ENCODE results near the gene SKA2. TPM values are rescaled to one million over a fixed set of nuclear protein-coding genes. Genes with fewer than 3 reads are reported as not detected.

Gene SKA2
- total and polyA plus RNA-seq, 9 of the 15 experiments (the other 6 are each of a cell fraction or from before 2014, with no cell fraction given): 58.1 to 183 (median 133) TPM

- TF ChIP-seq, protein P1, sequence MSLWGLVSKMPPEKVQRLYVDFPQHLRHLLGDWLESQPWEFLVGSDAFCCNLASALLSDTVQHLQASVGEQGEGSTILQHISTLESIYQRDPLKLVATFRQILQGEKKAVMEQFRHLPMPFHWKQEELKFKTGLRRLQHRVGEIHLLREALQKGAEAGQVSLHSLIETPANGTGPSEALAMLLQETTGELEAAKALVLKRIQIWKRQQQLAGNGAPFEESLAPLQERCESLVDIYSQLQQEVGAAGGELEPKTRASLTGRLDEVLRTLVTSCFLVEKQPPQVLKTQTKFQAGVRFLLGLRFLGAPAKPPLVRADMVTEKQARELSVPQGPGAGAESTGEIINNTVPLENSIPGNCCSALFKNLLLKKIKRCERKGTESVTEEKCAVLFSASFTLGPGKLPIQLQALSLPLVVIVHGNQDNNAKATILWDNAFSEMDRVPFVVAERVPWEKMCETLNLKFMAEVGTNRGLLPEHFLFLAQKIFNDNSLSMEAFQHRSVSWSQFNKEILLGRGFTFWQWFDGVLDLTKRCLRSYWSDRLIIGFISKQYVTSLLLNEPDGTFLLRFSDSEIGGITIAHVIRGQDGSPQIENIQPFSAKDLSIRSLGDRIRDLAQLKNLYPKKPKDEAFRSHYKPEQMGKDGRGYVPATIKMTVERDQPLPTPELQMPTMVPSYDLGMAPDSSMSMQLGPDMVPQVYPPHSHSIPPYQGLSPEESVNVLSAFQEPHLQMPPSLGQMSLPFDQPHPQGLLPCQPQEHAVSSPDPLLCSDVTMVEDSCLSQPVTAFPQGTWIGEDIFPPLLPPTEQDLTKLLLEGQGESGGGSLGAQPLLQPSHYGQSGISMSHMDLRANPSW (CRISPR knock-in tag; IDR thresholded peaks at IDR 0.05): no peak
- TF ChIP-seq ESRRB (CRISPR knock-in tag; IDR thresholded peaks at IDR 0.05; ENCODE audit: borderline replicate concordance) (no peak), KAT2B (IDR thresholded peaks at IDR 0.05; ENCODE audit: low read depth, low read length) (no peak), TAL1 (IDR thresholded peaks at IDR 0.05) (peak; percentile 30; the same call in 1 of the 2 replicates), ZKSCAN3 (CRISPR knock-in tag; IDR thresholded peaks at IDR 0.05) (no peak), HMG20B (CRISPR knock-in tag; IDR thresholded peaks at IDR 0.05) (no peak), TSC22D4 (tag; IDR thresholded peaks at IDR 0.05) (no peak), ZBTB49 (CRISPR knock-in tag; IDR thresholded peaks at IDR 0.05; ENCODE audit: borderline replicate concordance) (no peak), ZC3H4 (CRISPR knock-in tag; IDR thresholded peaks at IDR 0.05; ENCODE audit: borderline replicate concordance) (no peak), ZNF444 (CRISPR knock-in tag; IDR thresholded peaks at IDR 0.05) (no peak), MCM3 (IDR thresholded peaks at IDR 0.05) (no peak), HCFC1 (IDR thresholded peaks at IDR 0.05; ENCODE audit: low read depth, low read length) (no peak), TOE1 (IDR thresholded peaks at IDR 0.05; ENCODE audit: borderline replicate concordance) (peak; percentile 59; the same call in 1 of the 2 replicates), TOE1 (CRISPR knock-in tag; IDR thresholded peaks at IDR 0.05; ENCODE audit: borderline replicate concordance, low read depth) (no peak), HIVEP1 (CRISPR knock-in tag; IDR thresholded peaks at IDR 0.05) (no peak), BRCA1 (IDR thresholded peaks at IDR 0.05) (no peak), BRCA1 (CRISPR knock-in tag; IDR thresholded peaks at IDR 0.05) (no peak), SMC3 (conservative IDR thresholded peaks at IDR 0.05; ENCODE audit: insufficient read depth, low read depth, low read length) (no peak), NBN (IDR thresholded peaks at IDR 0.05; ENCODE audit: low read depth) (peak; percentile 89; the same call in 1 of the 2 replicates), ZNF282 (CRISPR knock-in tag; IDR thresholded peaks at IDR 0.05) (no peak), NR2C1 (IDR thresholded peaks at IDR 0.05) (no peak), NR2C1 (tag; IDR thresholded peaks at IDR 0.05) (no peak)
- TF ChIP-seq, protein P2, sequence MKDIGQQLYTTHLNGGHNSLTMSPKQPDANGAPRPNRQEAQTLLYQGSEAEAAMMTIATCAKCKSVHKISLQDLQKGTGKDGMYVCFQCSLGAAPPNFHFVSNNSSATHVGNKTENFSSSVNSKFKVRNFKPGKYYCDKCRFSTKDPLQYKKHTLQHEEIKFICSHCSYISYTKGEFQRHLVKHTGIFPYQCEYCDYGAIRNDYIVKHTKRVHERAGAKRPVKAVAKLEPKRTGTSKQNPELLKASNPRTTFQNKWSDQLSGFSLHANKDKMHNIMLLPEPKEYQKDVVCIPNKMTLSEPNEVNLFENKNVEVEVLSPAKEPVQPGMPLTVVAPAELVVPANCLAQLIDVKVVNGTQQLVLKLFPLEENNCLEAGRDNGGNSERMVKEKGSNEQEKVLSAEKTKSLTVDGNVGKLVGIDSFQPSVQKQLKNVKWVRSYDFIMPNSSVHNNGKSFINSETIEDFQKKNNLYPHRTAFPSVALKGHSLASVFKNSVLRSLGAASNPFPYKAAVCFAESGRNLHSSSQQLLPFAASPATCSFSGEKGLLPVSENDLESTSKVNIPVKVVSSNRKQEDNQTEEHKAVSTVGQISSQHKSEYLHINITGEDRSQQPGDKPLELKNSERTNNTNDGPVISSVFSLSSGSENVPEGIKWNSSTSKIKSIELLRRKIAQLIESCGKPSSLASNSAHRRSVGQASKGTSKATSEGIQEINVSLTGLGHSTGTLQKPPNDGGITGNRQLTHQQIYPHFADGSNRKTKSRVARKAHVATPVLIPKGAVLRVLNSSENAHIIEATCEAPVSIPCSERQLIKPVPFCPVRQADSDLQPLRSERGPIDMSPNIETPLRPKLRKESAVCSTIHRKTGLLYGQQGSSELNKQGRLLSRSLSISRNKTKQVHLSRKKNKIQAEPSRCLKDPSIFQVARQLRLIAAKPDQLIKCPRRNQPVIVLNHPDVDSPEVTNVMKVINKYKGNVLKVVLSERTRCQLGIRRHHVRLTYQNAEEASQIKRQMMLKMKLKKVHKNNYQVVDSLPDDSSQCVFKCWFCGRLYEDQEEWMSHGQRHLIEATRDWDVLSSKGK (CRISPR knock-in tag; IDR thresholded peaks at IDR 0.05): no peak
Observed at GRCh38 chr17:59155439-59156177, 622 bp upstream of the SKA2 start, which contains the start of gene PRR11 (continued).

Data from K562 (cell line).